Glomerular visceral epithelial cell (primary cell): ENCODE data around the gene NRCAM.

ENCODE experiments used
- DNase-seq: peaks from one replicate; pipeline ENCODE4 v3.0.0-alpha.2; 2016; ENCODE audit errors: extremely low spot score

The NRCAM gene

DNA sequence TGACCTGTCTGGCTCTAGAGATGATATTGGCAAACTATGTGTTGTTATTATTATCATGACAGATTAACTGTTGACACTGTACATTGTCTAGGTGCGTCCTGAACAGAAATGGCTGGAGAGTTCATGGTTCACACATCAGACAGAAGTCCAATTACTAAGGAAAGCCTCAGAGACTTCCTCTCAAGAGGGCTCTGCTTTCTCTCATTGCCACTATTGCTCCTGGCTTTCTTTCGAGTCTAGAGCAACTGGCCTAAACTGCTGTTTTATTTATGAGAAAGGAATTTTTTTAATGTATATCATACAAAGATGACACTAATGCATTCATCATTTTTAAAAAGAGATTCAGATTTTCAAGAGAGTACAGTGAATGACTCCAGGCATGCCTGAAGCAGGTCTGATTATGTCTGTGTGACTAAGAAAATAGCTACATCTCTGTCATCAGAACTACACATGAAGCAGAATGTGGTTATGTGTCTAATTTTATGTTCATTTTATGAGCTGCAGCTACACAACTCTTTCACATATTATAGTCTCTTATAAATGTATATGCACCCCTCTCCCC lies 30.4 kb downstream of the NRCAM start:
- DNase-seq: no peak

DNA sequence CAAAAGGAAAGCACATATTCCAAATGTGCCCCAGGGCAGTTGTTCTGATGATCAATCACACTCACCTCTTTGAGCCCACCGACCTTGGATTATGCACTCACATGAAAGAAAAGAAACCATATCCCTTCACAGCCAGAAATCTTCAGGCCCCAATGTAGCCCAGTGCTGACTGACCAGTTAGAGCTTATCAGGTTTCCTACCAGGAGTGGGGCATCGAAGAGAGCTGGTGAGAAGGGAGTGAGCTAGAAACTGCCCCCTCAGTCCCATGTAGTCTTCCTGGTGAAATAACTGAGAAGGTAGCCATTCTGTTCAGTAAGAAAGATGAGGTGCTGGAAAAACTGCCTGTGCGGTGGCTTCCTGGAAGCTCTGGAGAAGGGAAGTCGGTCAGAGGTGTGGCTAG lies 32.2 kb downstream of the NRCAM start:
- no peak for DNase-seq

DNA sequence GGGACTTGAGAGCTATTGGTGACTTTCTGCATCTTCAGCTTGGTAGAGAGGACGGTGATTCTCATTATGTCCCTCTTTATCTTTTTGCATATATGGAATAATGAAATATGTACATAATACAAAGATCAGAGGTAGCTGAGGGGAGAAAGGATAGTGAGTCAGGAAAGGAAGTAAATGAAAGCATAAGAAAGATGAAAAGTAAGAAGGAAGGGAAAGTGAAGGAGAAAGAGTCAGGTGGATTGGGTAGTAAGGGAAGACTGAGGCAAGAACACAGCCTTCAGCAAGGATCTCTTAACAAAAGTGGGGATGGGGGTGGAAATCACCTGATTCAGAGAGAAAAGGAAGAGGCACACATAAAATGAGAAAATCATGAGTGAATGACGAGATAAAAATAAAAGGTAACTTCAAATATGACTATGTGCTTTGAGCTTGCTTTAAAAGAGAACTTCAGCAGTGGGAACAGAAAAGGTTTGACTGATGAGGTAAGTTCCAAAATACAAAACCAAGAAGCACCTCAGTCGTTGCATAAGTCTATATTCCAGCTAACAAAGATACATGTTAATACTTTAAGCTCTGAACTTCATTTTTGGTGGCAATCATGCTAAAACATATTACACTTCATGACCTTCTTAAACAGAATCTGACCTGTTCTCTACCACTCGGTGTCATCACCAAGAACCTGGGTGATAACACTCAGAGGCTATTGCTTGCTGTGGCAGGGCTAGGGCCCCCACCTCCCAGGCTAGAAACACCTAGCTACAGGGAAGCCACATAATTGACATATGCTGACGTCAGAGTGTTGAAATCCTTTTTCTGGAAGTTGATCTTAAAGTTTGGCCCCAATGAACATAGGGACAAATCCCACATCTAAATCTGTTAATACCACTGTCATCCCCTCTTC lies 32.9 kb downstream of the NRCAM start:
- DNase-seq: no peak

DNA sequence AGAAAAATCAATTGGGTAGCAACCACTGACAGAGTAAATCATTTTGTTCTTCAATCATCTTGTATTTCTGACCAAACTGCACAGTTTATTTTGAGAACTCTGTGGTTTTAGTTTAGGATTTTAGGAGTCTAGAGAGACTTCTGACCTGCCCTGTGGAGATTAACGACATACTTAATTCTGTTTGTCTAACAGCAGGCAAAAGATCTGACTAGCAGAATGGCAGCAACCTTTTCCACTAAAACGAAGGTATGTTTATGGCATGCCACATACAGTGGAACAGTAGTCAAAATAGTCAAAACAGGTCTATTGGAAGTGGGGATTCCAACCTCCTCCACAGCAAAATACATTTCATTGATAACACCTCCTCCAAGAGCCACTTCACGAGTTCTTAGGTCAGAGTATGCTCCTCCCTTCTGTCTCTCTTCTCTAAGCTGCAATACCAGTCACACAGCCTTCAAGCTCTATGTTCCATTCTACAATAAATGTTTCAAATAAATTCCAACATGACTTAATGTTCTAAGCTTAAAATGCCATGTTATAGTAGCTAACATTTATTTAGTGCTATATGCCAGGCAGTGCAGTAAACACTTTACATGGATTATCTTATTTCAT lies 34.4 kb downstream of the NRCAM start:
- no peak for DNase-seq

DNA sequence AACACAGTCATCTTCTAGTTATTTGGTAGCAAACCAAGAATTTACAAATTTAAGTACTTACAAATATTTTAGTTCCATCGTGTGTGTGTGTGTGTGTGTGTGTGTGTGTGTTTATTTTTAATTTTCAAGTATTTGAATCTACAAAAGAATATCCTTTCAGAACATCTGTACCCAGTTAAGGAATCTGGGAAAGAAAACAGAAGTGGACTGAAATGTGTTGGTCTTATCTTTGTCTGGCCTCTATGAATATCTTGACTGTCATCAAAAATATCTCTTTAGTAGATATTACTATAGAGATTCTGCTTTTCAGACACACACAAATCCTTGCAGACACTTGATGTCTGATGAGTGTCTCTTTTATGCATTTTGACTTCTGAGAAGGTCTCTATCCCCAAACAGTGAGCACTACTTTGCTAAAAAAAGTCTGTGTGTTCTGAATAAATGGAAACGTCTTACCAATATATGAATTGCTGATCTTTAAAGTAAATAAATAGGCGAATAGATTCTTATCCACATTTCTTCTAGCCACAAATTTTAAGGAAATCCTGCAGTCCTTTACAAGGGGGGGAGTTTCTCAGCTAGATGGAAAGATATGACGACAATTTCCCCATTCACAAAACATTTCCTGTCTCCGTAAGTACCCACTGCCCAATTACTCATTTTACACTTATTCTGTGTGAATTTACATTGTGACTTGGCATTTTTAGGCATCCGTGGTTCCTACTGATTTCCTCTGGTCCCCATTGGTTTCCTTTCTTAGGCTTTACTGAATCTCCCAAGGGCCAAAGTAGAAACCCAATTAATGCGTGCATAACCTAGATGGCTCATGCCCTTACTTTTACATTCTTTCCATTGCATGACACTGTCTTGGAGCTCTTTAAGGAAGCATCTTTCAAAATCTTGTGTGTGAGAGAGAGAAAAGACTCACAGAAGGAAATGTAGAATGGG lies 36.0 kb downstream of the NRCAM start:
- no peak for DNase-seq

DNA sequence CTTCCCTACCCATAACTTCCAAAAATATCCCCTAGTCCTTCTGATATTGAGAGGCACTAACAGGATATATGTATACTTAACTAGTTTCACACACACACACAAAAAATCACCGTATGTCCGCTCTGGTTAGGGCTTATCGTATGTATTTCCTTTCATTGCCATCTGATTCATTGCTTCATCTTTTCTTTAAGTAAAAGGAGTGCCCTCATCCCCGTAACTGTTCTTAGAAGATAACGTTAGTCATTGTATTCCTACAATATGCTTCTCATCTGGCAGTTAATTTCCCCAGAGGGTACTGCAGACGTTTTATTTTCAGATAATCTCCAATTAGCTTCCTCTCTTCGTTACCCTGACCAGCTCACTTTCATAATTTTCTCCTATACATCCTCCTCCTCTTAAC lies 37.3 kb downstream of the NRCAM start:
- DNase-seq: no peak

DNA sequence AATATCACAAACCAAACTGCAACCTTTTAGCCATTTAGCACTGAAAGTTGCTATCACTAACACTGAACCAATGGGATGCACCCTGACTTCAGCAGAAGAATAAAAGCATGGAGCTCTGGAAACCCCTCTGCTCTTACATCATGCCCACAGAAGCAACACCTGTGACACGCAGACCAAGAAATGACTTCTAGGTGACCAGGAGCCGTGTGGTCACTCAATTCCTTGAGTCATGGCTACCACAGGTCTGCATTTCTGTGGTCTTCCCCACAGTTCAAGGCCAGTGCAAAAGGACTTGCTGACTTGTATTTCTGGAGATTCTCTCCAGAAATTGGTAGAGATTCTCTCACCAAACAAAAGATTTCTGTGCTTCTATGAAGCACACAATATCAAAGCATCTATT lies 38.3 kb downstream of the NRCAM start:
- peak; percentile 39 for DNase-seq

DNA sequence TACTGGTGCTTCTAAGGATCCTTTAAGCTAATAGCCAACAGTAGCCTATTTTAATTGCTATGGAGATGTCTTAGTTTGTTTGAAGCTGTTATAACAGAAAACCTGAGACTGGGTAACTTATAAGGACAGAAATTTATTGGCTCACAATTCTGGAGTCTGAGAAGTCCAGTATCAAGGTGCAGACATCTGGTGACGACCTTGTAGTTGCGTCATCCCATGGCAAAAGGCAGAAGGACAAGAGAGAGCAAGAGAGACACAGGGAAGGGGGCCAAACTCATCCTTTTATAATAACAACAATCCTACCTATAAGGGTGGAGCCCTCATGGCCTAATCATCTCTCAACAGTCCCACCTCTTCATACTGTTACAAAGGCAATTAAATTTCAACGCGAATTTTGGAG lies 39.1 kb downstream of the NRCAM start:
- DNase-seq: no peak

DNA sequence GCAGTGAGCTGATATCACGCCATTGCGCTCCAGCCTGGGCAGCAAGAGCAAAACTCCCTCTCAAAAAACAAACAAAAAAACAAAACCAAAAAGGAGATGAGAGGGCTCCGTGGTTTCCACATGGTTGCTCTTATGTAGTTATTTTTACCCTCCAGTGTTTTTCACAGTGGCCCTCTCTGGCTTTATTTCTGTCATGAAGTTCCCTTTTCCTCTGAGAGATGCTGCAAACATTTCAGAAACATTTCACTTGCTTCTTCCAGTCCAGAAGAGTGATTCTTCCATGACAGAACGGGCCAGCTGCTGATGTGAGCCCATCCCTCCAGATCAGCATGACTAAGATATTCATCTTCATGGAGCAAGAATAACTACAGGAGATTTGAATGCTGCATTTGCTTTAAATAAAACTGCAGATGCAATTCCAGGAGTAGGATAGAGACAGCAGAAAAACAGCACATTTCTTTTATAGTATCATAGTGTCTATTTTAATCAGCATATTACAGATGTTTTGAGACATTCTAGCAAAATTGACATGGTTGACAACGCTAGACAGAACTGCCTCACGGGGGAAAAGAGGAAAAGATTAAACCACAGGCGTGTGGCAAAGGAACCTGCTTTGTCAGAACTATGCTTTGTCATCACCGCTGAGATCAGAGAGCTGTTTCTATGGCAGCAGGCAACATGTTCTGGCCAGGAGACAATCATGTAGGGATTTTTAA lies 40.3 kb downstream of the NRCAM start:
- peak; percentile 63 for DNase-seq

DNA sequence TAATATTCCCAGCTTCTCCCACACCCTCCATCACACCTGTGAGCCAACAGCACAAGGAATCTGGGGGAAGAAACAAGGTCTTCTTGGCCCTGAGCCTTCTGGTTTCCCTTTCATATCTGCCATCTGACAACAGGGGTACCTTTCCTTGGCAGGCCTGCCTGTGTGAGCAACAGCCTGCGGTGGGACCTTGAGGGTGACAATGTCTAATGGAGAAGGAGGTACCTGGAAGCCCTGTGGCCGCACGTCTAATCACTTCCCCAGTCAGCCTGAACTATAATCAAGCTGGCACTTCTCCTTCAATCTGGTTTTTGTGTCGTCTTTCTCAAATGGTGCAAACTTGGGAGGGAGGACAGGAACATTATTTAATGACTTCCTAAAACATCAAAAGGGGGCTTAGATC lies 41.2 kb downstream of the NRCAM start:
- DNase-seq: no peak

DNA sequence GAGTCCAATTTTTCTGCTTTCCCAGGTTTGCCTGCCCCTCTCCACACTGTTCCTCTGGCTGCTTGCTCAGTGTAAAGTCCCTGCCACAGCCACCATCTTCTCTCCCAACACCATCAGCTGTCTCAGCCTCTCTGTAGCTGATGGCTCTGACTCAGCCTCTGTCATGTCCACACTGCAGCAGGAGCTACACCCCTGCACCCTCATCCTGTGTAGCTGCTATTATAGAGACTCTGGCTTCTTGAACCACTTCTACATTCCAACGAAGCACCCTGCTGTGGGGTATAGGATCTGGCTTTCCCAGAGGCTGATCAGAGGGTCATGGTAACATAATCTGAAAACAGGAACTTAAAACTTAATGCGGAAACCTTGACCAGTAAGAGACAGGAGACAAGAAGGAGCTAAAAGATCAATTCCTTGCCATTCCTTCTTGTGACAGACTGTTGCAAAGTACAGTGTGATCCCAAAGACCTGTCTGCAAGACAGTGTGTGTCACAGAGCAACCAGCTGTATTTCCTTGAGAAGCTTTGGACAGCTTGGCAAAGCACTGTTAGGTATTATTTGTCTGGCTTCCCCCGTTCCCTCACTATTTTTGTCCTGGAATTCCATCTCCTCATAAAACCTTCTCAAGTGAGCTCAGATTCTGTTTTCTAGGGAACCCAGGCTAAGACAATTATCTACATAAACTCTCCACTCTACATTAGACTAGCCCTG lies 42.3 kb downstream of the NRCAM start:
- peak; percentile 42 for DNase-seq

DNA sequence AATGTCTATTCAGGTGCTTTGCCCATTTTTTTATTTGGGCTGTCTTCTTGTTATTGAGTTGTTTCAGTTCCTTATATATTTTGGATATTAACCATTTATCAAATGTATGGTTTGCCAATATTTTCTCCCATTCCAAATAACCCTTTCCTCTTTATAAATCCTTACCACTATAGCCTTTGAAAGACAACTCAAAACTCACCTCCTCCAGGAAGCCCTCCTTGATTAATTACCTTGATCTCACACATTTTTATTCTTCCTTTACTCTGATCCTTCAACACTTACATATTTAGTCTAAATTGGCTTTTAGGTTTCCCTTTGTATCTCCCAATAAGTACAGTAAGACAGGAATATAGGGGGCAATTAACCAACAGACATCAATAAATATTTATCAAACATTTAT lies 42.9 kb downstream of the NRCAM start:
- DNase-seq: no peak

DNA sequence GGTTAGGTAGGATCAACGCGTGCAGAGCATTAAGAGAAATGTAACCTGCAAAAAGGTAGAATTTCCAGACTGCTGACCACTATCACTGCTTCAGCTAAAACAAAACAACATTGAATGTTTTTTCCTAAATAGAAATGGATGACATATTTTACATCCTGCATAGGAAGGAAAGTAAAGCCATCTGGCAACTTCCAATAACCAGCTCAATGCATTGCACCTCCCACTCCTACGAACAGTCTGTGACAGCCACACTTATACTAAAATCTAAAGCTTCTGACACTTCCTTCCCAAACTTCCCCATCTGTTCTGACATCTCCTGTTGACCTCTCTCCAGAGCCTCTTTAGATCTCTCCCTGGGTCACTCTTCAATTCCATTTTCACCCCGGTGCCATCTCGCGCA lies 47.1 kb downstream of the NRCAM start:
- no peak for DNase-seq

DNA sequence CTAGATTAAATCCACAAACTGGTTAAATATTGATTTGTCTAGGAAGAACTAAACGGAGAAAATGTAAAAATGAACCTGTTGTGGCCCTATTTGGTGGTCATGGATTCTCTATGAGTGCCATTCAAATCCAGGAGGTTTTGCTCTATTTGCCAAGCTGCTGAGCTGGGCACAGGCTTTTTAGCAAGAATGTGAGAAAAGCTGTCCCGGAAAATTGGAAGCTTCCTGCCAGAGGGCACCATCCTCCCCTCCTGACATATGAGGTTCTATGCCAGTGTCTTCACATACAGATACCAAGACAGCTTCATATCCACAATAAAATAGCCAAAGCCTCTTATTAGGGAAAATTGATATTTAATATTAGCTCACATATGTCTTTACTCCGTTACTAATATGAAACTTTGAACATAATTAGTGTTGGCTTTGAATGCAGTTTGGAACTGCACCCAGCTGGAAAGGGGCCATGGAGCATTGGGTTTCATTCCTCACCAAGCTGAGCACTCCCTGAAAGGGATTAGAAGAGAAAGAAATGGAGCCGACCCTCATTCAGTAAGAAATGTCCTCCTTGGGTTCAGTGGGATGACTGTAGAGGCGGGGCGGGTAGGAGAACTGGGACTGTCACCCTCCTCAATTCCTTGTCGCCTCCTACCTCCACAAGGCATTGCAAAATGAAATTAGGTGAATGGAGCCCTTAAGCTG lies 47.8 kb downstream of the NRCAM start:
- DNase-seq: no peak

DNA sequence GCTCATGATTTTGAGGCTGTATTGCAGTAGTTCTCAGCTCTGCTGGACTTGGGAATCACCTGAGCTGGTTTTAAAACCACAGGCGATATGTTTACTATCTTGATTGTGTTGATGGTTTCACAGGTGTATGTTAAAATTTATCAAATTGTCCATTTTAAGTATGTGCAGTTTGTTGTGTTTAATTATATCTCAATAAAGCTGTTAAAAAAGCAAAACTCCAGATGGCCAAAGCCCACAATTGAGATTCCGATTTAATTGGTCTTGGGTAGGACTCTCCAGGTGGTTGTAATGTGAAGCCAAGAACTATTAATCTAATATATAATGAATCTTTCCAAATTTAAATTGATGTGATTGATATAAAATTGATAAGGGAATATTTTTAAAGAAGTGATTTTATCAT lies 48.6 kb downstream of the NRCAM start:
- no peak for DNase-seq

DNA sequence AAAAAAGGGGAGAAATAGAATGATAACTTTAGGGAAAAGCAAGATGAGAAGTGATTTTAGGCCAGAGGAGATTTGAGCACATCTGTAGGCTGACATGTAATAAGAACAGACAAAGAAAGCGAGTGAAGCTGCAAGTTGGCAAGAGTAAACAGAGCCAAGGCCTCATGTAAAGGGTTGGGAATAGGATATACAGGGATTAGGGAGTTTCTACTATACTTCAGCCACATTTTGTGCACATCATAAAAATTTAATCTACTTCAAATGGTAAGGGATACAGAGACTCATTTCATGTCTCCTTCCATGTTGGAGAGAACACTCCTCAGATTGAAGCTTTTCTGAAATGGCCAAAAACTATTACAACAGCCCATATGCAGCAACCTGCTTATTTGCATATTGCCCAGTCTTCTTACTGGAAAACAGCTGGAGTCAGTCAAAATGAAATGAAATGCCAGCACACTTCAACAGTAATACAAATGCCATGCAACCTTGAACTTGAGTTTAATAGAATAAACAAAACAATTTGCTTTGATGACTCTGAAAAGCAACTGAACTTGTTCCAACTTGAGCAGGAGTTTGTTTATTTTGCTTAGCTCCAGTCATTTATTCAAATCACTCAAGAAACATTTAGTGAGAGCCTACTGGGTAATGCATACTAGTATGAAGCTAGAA lies 49.9 kb downstream of the NRCAM start:
- no peak for DNase-seq

DNA sequence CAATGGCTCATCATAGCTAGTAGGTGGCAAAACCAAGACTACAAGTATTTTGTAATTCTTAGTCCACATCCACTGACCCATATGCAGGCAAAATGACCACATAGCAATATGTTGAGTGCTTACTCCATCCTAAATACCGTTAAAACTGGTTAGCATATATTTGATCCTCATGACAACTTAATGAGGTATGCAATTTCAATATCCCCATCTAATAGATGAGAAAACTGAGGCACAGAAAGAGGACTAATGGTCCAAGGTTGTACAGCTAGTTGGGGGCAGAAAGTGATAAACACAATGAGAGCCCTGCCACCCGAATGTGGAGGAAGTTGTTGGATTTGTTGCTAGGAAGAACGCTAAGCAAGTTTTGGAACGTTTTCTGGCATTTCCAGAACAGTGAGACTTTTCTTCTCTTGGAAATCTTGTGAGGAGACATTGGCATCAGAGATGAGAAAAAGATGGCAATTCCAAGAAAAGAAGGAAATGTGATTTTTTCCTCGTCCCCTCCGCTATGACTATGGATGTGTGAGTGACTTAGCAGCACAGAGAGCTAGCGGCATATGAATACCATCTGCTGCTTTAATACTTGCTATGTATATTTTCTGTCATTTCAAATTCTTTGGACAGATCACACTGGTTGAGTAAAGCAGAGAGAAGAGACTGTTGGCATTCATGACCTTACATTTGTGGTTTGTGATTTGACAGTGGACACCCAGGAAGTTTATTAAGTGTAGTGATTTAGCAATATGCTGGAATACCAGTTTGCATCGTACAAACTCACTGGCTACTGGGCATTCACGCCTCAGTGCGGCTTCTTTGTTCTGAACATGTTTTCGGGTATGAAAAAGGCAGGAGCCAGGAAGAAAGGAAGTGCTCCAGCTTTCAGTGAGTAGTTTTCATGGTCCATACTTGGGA lies 51.5 kb downstream of the NRCAM start:
- no peak for DNase-seq

DNA sequence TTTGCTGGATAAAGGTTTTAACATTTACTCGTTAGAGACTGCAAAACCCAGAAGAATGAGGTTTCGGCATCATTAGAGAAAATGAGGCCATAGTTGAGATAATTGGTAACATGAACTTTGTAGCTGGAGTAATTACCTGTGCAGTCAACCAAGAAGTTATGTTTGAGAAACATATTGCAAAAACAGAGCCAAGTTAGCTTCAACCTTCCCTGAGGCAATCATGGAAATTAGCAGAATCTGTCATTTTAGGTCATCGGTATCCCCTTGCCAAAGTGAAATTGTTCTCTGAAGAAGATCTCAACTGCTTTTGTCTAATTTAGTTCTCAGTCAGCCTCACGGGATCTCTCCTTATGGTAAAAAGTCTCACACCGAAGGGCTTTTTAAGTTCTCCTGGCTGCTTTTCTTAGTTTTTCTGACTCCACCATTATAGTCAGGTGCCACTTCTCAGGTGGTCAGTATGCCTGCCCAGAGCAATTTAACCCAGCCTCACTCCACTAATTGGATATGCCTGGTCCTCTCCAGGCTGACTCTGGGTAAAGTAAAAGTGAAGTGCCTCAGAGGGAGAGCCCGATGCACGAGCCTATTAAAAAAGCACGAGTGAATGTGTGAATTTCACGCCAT lies 52.5 kb downstream of the NRCAM start:
- DNase-seq: no peak
